Esophagus muscularis mucosa (tissue), 4 donors: ENCODE measurements around the gene CIT. TPM values are rescaled to one million over a fixed set of nuclear protein-coding genes. Genes with fewer than 3 reads are reported as not detected.

Experiments
- DNase-seq: peaks from one replicate; pipeline ENCODE4 v3.0.0-alpha.2; 2017; ENCODE audit errors: extremely low spot score
- H3K27ac ChIP-seq, 4 donors: fragments of 200-600 bp; sonication (generic); replicated peaks in 1 of 4; 1 replicate in 3 of 4; 2 replicates in 1 of 4; pipeline ENCODE4 v1.5.1; 2016 to 2019; ENCODE audit warnings: mild to moderate bottlenecking in 1 of 4
- H3K27me3 ChIP-seq, 4 donors: fragments of 200-600 bp; sonication (generic); one replicate each; pipeline versions ENCODE4 v1.5.1 to v1.6.0; 2016 to 2019
- H3K36me3 ChIP-seq, 4 donors: fragments of 200-600 bp; sonication (generic); one replicate each; pipeline ENCODE4 v1.5.1; 2016 to 2019
- H3K4me1 ChIP-seq, 4 donors: fragments of 200-600 bp; sonication (generic); one replicate each; pipeline ENCODE4 v1.5.1; 2016 to 2019
- H3K4me3 ChIP-seq, 4 donors: fragments of 200-600 bp; sonication (generic); 1 replicate in 2 of 4; 2 replicates in 2 of 4; pipeline ENCODE4 v1.5.1; 2016 to 2019; ENCODE audit warnings: mild to moderate bottlenecking in 4 of 4, moderate library complexity in 1 of 4
- H3K9me3 ChIP-seq, 4 donors: fragments of 200-600 bp; sonication (generic); 1 replicate in 3 of 4; 2 replicates in 1 of 4; pipeline ENCODE4 v1.5.1; 2016 to 2019
- EP300 ChIP-seq: sonication (generic); formaldehyde crosslinking; IDR thresholded peaks from one replicate; pipeline ENCODE4 v1.6.1; 2017; ENCODE audit warnings: antibody characterized with exemption
- POLR2A ChIP-seq: fragments of 450-650 bp; IDR thresholded peaks from one replicate; pipeline ENCODE4 v1.6.1; 2017; ENCODE audit warnings: antibody characterized with exemption, moderate library complexity, mild to moderate bottlenecking, low read depth
- POLR2AphosphoS5 ChIP-seq, 2 donors: sonication (generic); formaldehyde crosslinking; IDR thresholded peaks; one replicate each; pipeline ENCODE4 v1.6.1; 2017; ENCODE audit warnings: antibody characterized with exemption in 2 of 2
- WGBS: methylation state at CpG from one replicate; pipeline ENCODE4 v1.1.5; 2018; 5-methylcytosine and 5-hydroxymethylcytosine counted together
- intact Hi-C: fragments of 100-400 bp; cut with DNase I; formaldehyde crosslinking; loops from one replicate; pipeline ENCODE4 v1.15.1; 2023
- total RNA-seq, 4 donors: library from RNA; depleted of rRNA; stranded (reverse); fragments of >200 nt; gene quantifications; one replicate each; pipeline versions ENCODE4 v1.1.0 to v1.2.1, GENCODE V29; 2016
- TF ChIP-seq, protein P1 (sequence below), 3 experiments: fragments of 200-600 bp in 2 of 3; fragments of 450-650 bp in 1 of 3; sonication (generic) in 2 of 3; IDR thresholded peaks; one replicate each; pipeline ENCODE4 v1.5.1; 2017 to 2019; ENCODE audit warnings: antibody characterized with exemption in 3 of 3, mild to moderate bottlenecking in 2 of 3, moderate library complexity in 1 of 3

CIT gene
- total RNA-seq, 4 donors from 2014 or later, result 5.1 to 14.8 (median 5.8) TPM

DNA sequence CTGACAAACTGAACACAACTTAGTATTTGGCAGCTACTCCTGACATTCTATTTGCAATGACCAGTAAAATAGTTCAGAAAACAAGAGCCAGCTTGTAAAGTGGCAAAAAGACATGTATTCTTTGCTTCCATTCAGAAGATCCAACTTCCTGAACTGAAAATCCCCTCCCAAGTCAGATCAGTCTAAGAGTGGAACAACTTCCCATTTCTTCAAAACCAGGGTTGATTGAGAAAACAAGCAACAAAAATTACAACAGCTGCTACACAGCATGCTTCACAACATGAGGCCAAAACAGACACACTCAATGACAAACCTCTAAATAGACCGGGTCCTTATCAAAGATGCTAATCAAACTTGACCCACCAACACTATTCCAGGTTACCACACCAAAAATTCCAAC, 40.3 kb downstream of the CIT start:
- 100% methylated on average over 1 of the region's 1 CpG for WGBS
- no peak overlapping the region for H3K27ac ChIP-seq
- no peak for TF ChIP-seq POLR2AphosphoS5 (IDR thresholded peaks at IDR 0.05)
- TF ChIP-seq POLR2A, result no peak
- TF ChIP-seq, protein P1, sequence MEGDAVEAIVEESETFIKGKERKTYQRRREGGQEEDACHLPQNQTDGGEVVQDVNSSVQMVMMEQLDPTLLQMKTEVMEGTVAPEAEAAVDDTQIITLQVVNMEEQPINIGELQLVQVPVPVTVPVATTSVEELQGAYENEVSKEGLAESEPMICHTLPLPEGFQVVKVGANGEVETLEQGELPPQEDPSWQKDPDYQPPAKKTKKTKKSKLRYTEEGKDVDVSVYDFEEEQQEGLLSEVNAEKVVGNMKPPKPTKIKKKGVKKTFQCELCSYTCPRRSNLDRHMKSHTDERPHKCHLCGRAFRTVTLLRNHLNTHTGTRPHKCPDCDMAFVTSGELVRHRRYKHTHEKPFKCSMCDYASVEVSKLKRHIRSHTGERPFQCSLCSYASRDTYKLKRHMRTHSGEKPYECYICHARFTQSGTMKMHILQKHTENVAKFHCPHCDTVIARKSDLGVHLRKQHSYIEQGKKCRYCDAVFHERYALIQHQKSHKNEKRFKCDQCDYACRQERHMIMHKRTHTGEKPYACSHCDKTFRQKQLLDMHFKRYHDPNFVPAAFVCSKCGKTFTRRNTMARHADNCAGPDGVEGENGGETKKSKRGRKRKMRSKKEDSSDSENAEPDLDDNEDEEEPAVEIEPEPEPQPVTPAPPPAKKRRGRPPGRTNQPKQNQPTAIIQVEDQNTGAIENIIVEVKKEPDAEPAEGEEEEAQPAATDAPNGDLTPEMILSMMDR (IDR thresholded peaks at IDR 0.05), result no peak
- no peak for TF ChIP-seq EP300

DNA sequence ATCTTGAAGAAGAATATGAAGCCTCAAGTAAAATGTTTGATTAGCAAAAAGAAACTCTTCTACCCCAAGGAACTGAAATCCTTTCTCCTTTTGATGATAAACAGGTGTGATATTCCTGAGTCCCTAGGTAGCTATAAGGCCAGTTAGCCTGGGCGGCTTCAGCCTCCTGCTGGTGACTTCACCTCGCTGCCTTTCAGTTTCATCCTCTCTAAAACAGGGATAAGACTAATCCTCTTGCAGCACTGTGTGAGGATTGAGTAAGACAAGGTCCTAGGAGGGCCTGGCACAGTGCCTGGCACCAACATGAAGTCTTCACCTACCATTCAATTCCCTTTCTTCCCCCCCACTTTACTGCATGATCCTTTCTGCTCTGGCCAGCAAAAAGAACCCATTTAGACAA, 42.1 kb downstream of the CIT start:
- DNase-seq, result no peak
- WGBS, result 90% methylated on average over 2 of the region's 2 CpGs
- TF ChIP-seq, protein P1 (IDR thresholded peaks at IDR 0.05), result no peak
- TF ChIP-seq EP300 (no peak), POLR2AphosphoS5 (IDR thresholded peaks at IDR 0.05) (no peak), POLR2A (no peak)
- Histone ChIP-seq H3K4me1 (no peaks in the 10 kb centered on the region), H3K36me3 (no peaks in the 10 kb centered on the region), H3K4me3 (no peak overlapping the region), H3K27me3 (no peaks in the 10 kb centered on the region), H3K9me3 (no peaks in the 10 kb centered on the region), H3K27ac (no peak overlapping the region)
- intact Hi-C loops, result no loop called here

More for the DNA sequence above, 40.3 kb downstream of the CIT start:
- Histone ChIP-seq H3K4me1 (no peaks in the 10 kb centered on the region), H3K9me3 (peaks cover 0 to 7% (median 3%) of the 10 kb centered on the region in 4 donors), H3K4me3 (no peak overlapping the region), H3K36me3 (no peaks in the 10 kb centered on the region), H3K27me3 (no peaks in the 10 kb centered on the region)
- intact Hi-C loops, result no loop called here
- DNase-seq, result no peak

DNA sequence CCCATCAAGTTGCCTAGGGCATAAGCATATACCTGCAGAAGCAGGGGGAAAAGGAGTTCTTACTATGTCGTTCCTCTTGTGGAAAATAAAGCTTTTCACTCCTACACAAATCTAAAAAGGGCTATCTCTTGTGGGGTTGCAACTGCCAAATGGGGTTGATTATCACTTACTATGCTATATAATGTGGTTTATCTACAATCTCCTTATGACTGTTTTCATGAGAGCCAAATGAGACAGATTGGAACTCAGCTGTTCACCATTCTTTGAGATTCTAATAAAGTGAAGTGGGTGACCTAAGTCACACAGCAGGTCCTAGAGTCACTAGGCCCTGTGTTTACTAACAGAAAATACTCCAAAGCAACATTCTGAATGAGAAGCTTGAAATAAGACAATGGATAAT, 47.7 kb downstream of the CIT start:
- Histone ChIP-seq H3K36me3 (no peaks in the 10 kb centered on the region), H3K4me1 (no peaks in the 10 kb centered on the region), H3K27ac (no peak overlapping the region), H3K27me3 (no peaks in the 10 kb centered on the region), H3K9me3 (peaks cover 0 to 3% (median 0%) of the 10 kb centered on the region in 4 donors), H3K4me3 (no peak overlapping the region)
- WGBS, result 88% methylated on average over 1 of the region's 1 CpG
- intact Hi-C loops, result no loop called here
- TF ChIP-seq POLR2AphosphoS5 (IDR thresholded peaks at IDR 0.05) (no peak), POLR2A (no peak), EP300 (no peak)
- TF ChIP-seq, protein P1 (IDR thresholded peaks at IDR 0.05), result no peak
- no peak for DNase-seq

DNA sequence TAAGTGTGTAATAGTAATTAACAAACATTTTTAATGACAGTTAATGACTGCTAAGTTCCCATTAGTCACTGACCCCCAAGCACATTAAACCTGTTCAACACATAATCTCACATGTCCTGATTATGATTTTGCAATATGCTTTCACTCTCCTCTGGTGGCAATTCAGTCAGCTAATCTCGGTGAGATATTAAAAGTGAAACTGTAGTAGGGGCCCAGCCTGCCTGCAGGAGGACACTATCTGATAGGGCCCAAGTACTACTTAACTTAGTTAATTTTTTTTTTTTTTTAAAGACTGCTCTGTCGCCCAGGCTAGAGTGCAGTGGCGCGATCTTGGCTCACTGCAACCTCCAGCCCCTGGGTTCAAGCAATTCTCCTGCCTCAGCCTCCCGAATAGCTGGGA, 48.8 kb downstream of the CIT start:
- Histone ChIP-seq H3K36me3 (no peaks in the 10 kb centered on the region), H3K4me1 (no peaks in the 10 kb centered on the region), H3K27ac (no peak overlapping the region), H3K4me3 (no peak overlapping the region), H3K27me3 (no peaks in the 10 kb centered on the region), H3K9me3 (peaks cover 0 to 3% (median 0%) of the 10 kb centered on the region in 4 donors)
- intact Hi-C loops, result no loop called here
- WGBS, result 93% methylated on average over 5 of the region's 5 CpGs
- TF ChIP-seq POLR2A (no peak), POLR2AphosphoS5 (IDR thresholded peaks at IDR 0.05) (no peak), EP300 (no peak)
- TF ChIP-seq, protein P1 (IDR thresholded peaks at IDR 0.05), result no peak
- DNase-seq, result no peak

DNA sequence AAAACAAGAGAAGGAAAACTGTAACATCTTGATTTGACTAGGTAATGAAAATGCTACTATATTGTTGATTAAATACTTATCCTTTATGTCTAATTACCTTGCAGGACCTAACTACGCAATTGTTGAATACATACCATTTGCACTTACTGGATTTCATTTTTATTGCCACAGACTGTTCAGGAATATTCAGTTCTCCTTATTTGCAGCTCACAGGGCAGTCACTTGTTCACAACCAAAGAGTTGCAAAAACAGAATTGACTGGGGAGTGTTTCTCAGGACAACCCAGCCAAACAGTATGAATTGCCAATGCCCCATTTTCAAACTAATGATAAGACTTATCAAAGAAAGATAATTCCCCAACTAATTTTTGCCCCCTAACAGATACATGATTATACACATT, 49.4 kb downstream of the CIT start:
- peaks cover 0 to 3% (median 0%) of the 10 kb centered on the region in 4 donors for H3K9me3 ChIP-seq
- WGBS, result 100% methylated on average over 1 of the region's 1 CpG
- TF ChIP-seq, protein P1 (IDR thresholded peaks at IDR 0.05), result no peak
- TF ChIP-seq POLR2A (no peak), POLR2AphosphoS5 (IDR thresholded peaks at IDR 0.05) (no peak), EP300 (no peak)

More for the DNA sequence above, 49.4 kb downstream of the CIT start:
- no peaks in the 10 kb centered on the region for H3K36me3 ChIP-seq
- no peak overlapping the region for H3K4me3 ChIP-seq
- no peaks in the 10 kb centered on the region for H3K27me3 ChIP-seq
- intact Hi-C loops, result no loop called here
- no peak for DNase-seq
- no peaks in the 10 kb centered on the region for H3K4me1 ChIP-seq
- no peak overlapping the region for H3K27ac ChIP-seq
